T-helper 2 cell treated with Interferon-gamma antibody and Interleukin-4, amounts not matched to agents 5 μg/mL and 100 μg/mL, for 36 hours (primary cell): ENCODE results near the gene RBL2.
A peak's percentile ranks its signal among the peaks of the same experiment; 100 is the strongest.

Experiments
- DNase-seq: peaks from one replicate; pipeline ENCODE4 v3.0.0; 2021; ENCODE audit warnings: low spot score
- H3K27ac Mint-ChIP-seq: one replicate; pipeline ENCODE4 v1.8.0; 2021; ENCODE audit warnings: mild to moderate bottlenecking, mixed read lengths
- H3K27me3 Mint-ChIP-seq: one replicate; pipeline ENCODE4 v1.8.0; 2021; ENCODE audit warnings: low read depth, mixed read lengths
- H3K36me3 Mint-ChIP-seq: one replicate; pipeline ENCODE4 v1.8.0; 2021; ENCODE audit warnings: low read depth, mixed read lengths
- H3K4me1 Mint-ChIP-seq: one replicate; pipeline ENCODE4 v1.8.0; 2021; ENCODE audit warnings: low read depth, mixed read lengths
- H3K4me3 Mint-ChIP-seq: one replicate; pipeline ENCODE4 v1.8.0; 2022; ENCODE audit warnings: mild to moderate bottlenecking, moderate library complexity, mixed read lengths
- H3K9me3 Mint-ChIP-seq: one replicate; pipeline ENCODE4 v1.8.0; 2021; ENCODE audit warnings: mixed read lengths

Gene RBL2

GRCh38 chr16:53465606-53466280 lies 31.5 kb downstream of the RBL2 start:
- peaks cover 70% of the 10 kb centered on the region for H3K36me3 Mint-ChIP-seq
- no peaks in the 10 kb centered on the region for H3K9me3 Mint-ChIP-seq
- no peak for DNase-seq
- peaks cover 29% of the 10 kb centered on the region for H3K4me1 Mint-ChIP-seq
- no peaks in the 10 kb centered on the region for H3K27me3 Mint-ChIP-seq
- peak overlapping the region; percentile 62 for H3K4me3 Mint-ChIP-seq
- peak overlapping the region; percentile 80 for H3K27ac Mint-ChIP-seq

GRCh38 chr16:53476867-53477266 lies 42.6 kb downstream of the RBL2 start:
- Mint-ChIP-seq H3K27ac (peak overlapping the region; percentile 81), H3K4me3 (peak overlapping the region; percentile 65), H3K27me3 (no peaks in the 10 kb centered on the region), H3K4me1 (peaks cover 25% of the 10 kb centered on the region), H3K36me3 (peaks cover 87% of the 10 kb centered on the region), H3K9me3 (peaks cover 5% of the 10 kb centered on the region)
- no peak for DNase-seq

GRCh38 chr16:53478965-53479364 lies 44.7 kb downstream of the RBL2 start:
- Mint-ChIP-seq H3K9me3 (peaks cover 11% of the 10 kb centered on the region), H3K4me1 (peaks cover 25% of the 10 kb centered on the region), H3K36me3 (peaks cover 86% of the 10 kb centered on the region), H3K27me3 (no peaks in the 10 kb centered on the region), H3K4me3 (no peak overlapping the region), H3K27ac (no peak overlapping the region)
- no peak for DNase-seq

- no peak overlapping the region for H3K4me3 Mint-ChIP-seq
- H3K27me3 Mint-ChIP-seq = no peaks in the 10 kb centered on the region
- H3K4me1 Mint-ChIP-seq = peaks cover 20% of the 10 kb centered on the region
- H3K9me3 Mint-ChIP-seq = peaks cover 24% of the 10 kb centered on the region
- no peak for DNase-seq
- H3K27ac Mint-ChIP-seq = peak overlapping the region; percentile 8
- H3K36me3 Mint-ChIP-seq = peaks cover 91% of the 10 kb centered on the region
Measured at GRCh38 chr16:53480394-53480793, 46.1 kb downstream of the RBL2 start.

GRCh38 chr16:53482123-53482522 lies 47.9 kb downstream of the RBL2 start:
- no peak overlapping the region for H3K4me3 Mint-ChIP-seq
- peaks cover 92% of the 10 kb centered on the region for H3K36me3 Mint-ChIP-seq
- H3K9me3 Mint-ChIP-seq = peaks cover 36% of the 10 kb centered on the region
- H3K27me3 Mint-ChIP-seq = no peaks in the 10 kb centered on the region
- H3K4me1 Mint-ChIP-seq = peaks cover 11% of the 10 kb centered on the region
- DNase-seq = no peak
- peak overlapping the region; percentile 10 for H3K27ac Mint-ChIP-seq

- H3K9me3 Mint-ChIP-seq = peaks cover 36% of the 10 kb centered on the region
- no peaks in the 10 kb centered on the region for H3K27me3 Mint-ChIP-seq
- no peak overlapping the region for H3K27ac Mint-ChIP-seq
- DNase-seq = no peak
- H3K4me3 Mint-ChIP-seq = no peak overlapping the region
- peaks cover 91% of the 10 kb centered on the region for H3K36me3 Mint-ChIP-seq
- H3K4me1 Mint-ChIP-seq = peaks cover 6% of the 10 kb centered on the region
Measured at GRCh38 chr16:53484542-53484941, 50.3 kb downstream of the RBL2 start.

GRCh38 chr16:53486230-53486629 lies 52.0 kb downstream of the RBL2 start:
- Mint-ChIP-seq H3K27me3 (no peaks in the 10 kb centered on the region), H3K36me3 (peaks cover 89% of the 10 kb centered on the region), H3K4me1 (peaks cover 8% of the 10 kb centered on the region), H3K9me3 (peaks cover 36% of the 10 kb centered on the region), H3K27ac (no peak overlapping the region), H3K4me3 (no peak overlapping the region)
- DNase-seq = no peak

- Mint-ChIP-seq H3K36me3 (peaks cover 84% of the 10 kb centered on the region), H3K27me3 (no peaks in the 10 kb centered on the region), H3K27ac (no peak overlapping the region), H3K4me3 (no peak overlapping the region), H3K4me1 (peaks cover 10% of the 10 kb centered on the region), H3K9me3 (peaks cover 22% of the 10 kb centered on the region)
- no peak for DNase-seq
Measured at GRCh38 chr16:53489755-53490154, 55.5 kb downstream of the RBL2 start.

- Mint-ChIP-seq H3K27ac (no peak overlapping the region), H3K27me3 (no peaks in the 10 kb centered on the region), H3K4me1 (peaks cover 16% of the 10 kb centered on the region), H3K4me3 (no peak overlapping the region), H3K36me3 (peaks cover 80% of the 10 kb centered on the region), H3K9me3 (peaks cover 1% of the 10 kb centered on the region)
- DNase-seq = no peak
Measured at GRCh38 chr16:53492503-53492902, 58.2 kb downstream of the RBL2 start.

- peaks cover 19% of the 10 kb centered on the region for H3K4me1 Mint-ChIP-seq
- peaks cover 75% of the 10 kb centered on the region for H3K36me3 Mint-ChIP-seq
- H3K9me3 Mint-ChIP-seq = no peaks in the 10 kb centered on the region
- no peak overlapping the region for H3K27ac Mint-ChIP-seq
- no peak for DNase-seq
- no peak overlapping the region for H3K4me3 Mint-ChIP-seq
- H3K27me3 Mint-ChIP-seq = no peaks in the 10 kb centered on the region
Measured at GRCh38 chr16:53494636-53495035, 60.4 kb downstream of the RBL2 start.

- Mint-ChIP-seq H3K9me3 (no peaks in the 10 kb centered on the region), H3K4me3 (no peak overlapping the region), H3K27me3 (no peaks in the 10 kb centered on the region), H3K36me3 (peaks cover 73% of the 10 kb centered on the region), H3K27ac (peak overlapping the region; percentile 24), H3K4me1 (peaks cover 21% of the 10 kb centered on the region)
- no peak for DNase-seq
Measured at GRCh38 chr16:53495325-53495724, 61.1 kb downstream of the RBL2 start.

- H3K4me1 Mint-ChIP-seq = peaks cover 33% of the 10 kb centered on the region
- H3K36me3 Mint-ChIP-seq = peaks cover 57% of the 10 kb centered on the region
- H3K4me3 Mint-ChIP-seq = no peak overlapping the region
- no peaks in the 10 kb centered on the region for H3K9me3 Mint-ChIP-seq
- no peaks in the 10 kb centered on the region for H3K27me3 Mint-ChIP-seq
- DNase-seq = no peak
- no peak overlapping the region for H3K27ac Mint-ChIP-seq
Measured at GRCh38 chr16:53498984-53499383, 64.7 kb downstream of the RBL2 start.

GRCh38 chr16:53501216-53501859 lies 67.1 kb downstream of the RBL2 start:
- Mint-ChIP-seq H3K36me3 (peaks cover 35% of the 10 kb centered on the region), H3K27me3 (no peaks in the 10 kb centered on the region), H3K9me3 (no peaks in the 10 kb centered on the region), H3K4me1 (peaks cover 41% of the 10 kb centered on the region), H3K27ac (peak overlapping the region; percentile 24), H3K4me3 (peak overlapping the region; percentile 95)
- DNase-seq = no peak

- Mint-ChIP-seq H3K4me3 (peak within 1 kb of the TSS; percentile 95), H3K27me3 (no peaks in the 10 kb centered on the region), H3K4me1 (peaks cover 44% of the 10 kb centered on the region), H3K9me3 (no peaks in the 10 kb centered on the region), H3K27ac (peak within 1 kb of the TSS; percentile 88), H3K36me3 (peaks cover 27% of the 10 kb centered on the region)
- no peak for DNase-seq
Measured at GRCh38 chr16:53502331-53503269, 68.3 kb downstream of the RBL2 start, which contains the start of gene AKTIP. TSS of gene AKTIP (minus strand) at chr16:53503209. CDS start at chr16:53500259, 2,950 bp downstream.
